GOT3 (cell line): ENCODE results near the gene S100P.

Source experiments
- DNase-seq: peaks from one replicate; lab custom pipeline; 2025; ENCODE audit warnings: mixed read lengths; lab: John Stamatoyannopoulos, UW

S100P gene

GRCh38 chr4:6697131-6697530, 3.5 kb downstream of the S100P start:
- DNase-seq: no peak

- DNase-seq: no peak
Measured at GRCh38 chr4:6699388-6699787, 5.7 kb downstream of the S100P start.

- DNase-seq: no peak
Measured at GRCh38 chr4:6699903-6700302, 6.2 kb downstream of the S100P start.

- no peak for DNase-seq
Measured at GRCh38 chr4:6701371-6701770, 7.7 kb downstream of the S100P start.

GRCh38 chr4:6702761-6703160, 9.1 kb downstream of the S100P start:
- no peak for DNase-seq

- no peak for DNase-seq
Measured at GRCh38 chr4:6703786-6704185, 10.1 kb downstream of the S100P start.

GRCh38 chr4:6705646-6706045, 12.0 kb downstream of the S100P start:
- DNase-seq: no peak

- DNase-seq: no peak
Measured at GRCh38 chr4:6706173-6706572, 12.5 kb downstream of the S100P start.

GRCh38 chr4:6709230-6710114, 15.8 kb downstream of the S100P start, which contains the start of gene MRFAP1L1:
MRFAP1L1 (minus strand) TSS chr4:6709865; CDS start chr4:6709629, 236 bp downstream.
- DNase-seq: peak; percentile 83

- DNase-seq: no peak
Measured at GRCh38 chr4:6710282-6710681, 16.6 kb downstream of the S100P start.

GRCh38 chr4:6710996-6711395, 17.3 kb downstream of the S100P start:
- DNase-seq: no peak

GRCh38 chr4:6714954-6715353, 21.3 kb downstream of the S100P start:
- DNase-seq: no peak

GRCh38 chr4:6715704-6716017, 22.0 kb downstream of the S100P start:
- DNase-seq: no peak

- peak; percentile 53 for DNase-seq
Measured at GRCh38 chr4:6716018-6716911, 22.6 kb downstream of the S100P start, which contains the start of gene BLOC1S4. BLOC1S4 (plus strand) TSS chr4:6716174; CDS start chr4:6716210, 36 bp downstream.

GRCh38 chr4:6716958-6717655, 23.4 kb downstream of the S100P start:
- DNase-seq: no peak

GRCh38 chr4:6718932-6719610, 25.4 kb downstream of the S100P start:
- DNase-seq: no peak

GRCh38 chr4:6719611-6720179, 26.0 kb downstream of the S100P start:
- no peak for DNase-seq

GRCh38 chr4:6720202-6720699, 26.6 kb downstream of the S100P start:
- DNase-seq: peak; percentile 18

GRCh38 chr4:6721121-6721520, 27.4 kb downstream of the S100P start:
- no peak for DNase-seq

GRCh38 chr4:6722891-6723290, 29.2 kb downstream of the S100P start:
- no peak for DNase-seq

- no peak for DNase-seq
Measured at GRCh38 chr4:6723851-6724250, 30.2 kb downstream of the S100P start.
